ENCODE results near the gene SPRY4.
"Not testable (repeated sequence)": the region's sequence is repeated elsewhere in the genome, so short reads cannot be mapped to it uniquely, and the experiment has no call there.

SPRY4 gene

DNA sequence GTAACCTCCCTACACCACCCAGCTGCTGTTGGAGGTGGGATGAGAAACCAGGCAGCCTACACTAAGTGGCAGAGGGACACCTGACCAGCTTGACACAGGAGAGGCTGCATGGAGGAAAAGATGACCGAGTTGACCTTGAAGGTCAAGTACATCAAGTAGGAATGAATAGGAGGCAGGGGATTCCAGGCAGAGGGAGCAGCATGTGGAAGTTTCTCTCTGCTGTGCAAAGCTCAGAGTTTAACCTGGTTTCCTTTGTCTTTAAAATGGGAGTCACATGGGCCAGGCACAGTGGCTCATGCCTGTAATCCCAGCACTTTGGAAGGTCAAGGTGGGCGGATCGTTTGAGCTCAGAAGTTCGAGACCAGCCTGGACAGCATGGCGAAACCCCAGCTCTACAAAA lies 32.6 kb downstream of the SPRY4 start:
- DNase-seq: no peak

GRCh38 chr5:142290577-142291299 lies 34.1 kb downstream of the SPRY4 start:
- DNase-seq: no peak

DNA sequence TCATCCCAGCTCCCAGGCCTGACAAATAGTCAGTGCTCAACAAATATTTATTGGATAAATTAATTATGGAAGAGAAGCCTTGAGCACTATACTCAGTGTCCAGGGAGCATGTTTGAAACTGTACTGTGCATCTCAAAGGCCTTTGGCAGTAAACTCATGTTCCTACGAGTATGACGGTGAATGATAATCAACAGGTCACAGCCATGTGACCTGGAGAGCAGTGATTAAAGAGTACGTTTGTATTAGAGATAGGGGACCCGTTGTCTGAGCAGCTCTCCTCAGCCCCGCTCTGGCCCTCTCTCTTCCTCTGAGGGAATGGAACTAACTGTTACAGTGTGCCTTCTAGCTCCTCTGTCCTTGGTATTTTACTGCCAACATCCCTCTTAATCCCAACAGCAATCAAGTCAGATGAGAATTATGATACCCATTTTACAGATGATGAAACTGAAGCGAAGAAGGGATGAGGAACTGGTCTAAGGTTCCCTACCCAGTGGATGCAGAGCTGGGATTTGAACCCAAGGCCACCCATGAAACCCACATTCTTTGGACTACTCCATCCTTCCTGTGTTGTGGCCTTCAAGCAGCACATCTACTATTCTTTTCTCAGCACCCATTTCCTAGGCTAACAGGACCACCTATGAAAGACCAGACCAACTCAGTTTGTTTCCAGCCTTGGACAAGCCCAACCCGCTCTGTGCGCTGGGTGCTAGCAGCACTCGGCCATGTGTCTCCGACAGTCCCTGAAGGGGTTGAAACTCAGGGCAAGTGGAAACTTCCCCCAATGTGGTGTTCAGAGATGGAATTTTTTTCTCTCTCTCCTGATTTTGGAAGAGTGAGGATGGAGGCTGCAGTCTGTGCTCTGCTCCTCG lies 34.9 kb downstream of the SPRY4 start:
- no peak for DNase-seq

GRCh38 chr5:142287973-142288313 lies 36.9 kb downstream of the SPRY4 start:
- no peak for DNase-seq

GRCh38 chr5:142287096-142287972 lies 37.5 kb downstream of the SPRY4 start:
- no peak for DNase-seq

DNA sequence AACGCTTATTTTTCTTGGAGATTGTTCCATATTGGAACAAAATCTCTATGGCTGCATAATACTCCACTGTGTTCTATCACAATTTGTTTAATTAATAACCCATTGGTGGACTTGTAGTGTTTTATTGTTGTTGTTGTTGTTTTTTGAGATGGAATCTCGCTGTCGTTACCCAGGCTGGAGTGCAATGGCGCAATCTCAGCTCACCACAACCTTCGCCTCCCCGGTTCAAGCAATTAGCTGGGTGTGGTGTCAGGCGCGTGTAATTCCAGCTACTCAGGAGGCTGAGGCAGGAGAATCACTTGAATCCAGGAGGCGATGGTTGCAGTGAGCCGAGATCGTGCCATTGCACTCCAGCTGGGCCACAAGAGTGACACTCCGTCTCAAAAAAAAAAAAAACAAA lies 38.7 kb downstream of the SPRY4 start:
- no peak for DNase-seq

GRCh38 chr5:142283304-142283703 lies 41.5 kb downstream of the SPRY4 start:
- DNase-seq: no peak

DNA sequence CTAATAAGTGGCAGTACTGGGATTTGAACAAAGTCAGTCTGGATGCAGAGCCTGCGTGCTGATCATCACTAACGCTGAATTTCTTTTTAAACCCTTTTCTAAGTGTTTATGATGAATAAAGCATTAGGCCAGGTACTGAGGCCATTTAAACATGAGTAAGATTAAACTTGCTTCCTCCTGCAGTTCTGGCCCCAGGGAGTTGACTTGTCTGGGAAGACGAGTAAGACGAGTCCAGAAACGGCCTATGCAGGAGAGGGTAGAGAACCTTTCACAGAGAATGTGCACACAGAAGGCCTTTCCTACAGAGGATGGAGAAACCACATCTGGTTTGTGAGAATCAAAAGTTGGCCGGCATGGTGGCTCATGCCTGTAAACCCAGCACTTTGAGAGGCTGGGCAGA lies 42.9 kb downstream of the SPRY4 start:
- no peak for DNase-seq

GRCh38 chr5:142281008-142281367 lies 43.8 kb downstream of the SPRY4 start:
- DNase-seq: no peak

DNA sequence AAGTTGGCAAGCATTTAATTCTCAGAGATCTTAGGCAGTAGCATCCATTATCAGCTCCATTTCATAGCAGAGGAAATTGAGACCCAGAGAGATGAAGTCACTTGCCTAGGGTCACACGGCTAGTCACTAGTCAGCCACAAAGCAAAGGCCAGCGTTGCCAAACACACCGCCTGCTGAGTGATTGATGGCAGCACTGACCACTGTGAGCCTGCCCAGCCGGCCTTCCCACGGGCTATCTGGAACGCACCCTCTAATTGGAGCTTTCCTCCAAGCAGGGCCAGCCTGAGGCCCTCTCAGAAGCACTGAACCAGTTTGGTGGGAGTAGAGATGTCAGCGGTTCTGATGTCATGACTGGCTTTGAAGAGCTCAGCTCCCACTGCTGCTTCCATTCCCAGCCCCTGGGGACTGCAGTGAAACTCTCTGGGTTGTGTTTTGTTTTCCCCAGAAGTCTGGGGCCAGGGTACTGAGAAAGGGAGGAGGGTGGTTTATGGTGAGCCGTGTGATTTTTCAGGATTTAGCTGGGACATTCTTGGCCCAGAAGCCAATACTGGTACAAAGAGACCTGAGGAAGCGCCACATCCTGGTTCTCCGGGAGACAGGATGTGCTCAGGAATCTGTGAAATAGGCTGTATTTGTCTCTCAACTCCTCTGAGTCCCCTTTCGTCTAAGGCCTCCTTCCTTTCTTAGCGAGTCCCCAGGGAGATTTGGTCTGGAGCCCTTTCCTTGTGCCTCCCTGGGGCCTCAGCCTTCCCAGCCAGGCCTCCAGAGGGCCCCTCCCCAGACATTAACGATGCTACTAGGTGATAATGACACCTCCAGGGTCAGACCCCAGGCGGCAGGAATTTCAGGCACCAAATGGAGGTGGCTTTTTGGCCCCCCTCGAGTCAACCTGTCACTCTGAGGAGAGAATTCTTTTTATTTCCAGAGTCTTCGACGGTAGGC lies 44.5 kb downstream of the SPRY4 start:
- DNase-seq: no peak

- DNase-seq: no peak
Observed at GRCh38 chr5:142278627-142279026, 46.2 kb downstream of the SPRY4 start.

- no peak for DNase-seq
Observed at GRCh38 chr5:142277796-142278195, 47.0 kb downstream of the SPRY4 start.

DNA sequence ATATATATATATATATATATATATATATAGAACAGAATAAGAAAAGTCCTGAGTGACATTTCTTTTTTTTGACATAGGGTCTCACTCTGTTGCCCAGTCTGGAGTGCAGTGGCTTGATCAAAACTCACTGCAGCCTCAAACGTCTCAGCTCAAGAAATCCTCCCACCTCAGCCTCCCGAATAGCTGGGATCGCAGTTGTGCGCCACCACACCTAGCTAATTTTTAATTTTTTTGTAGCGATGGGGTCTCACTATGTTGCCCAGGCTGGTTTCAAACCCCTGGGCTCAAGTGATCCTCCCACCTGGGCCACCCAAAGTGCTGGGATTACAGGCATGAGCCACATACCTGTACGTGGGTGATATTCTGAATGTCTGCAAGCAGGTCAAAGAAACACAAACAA lies 48.3 kb downstream of the SPRY4 start:
- DNase-seq: no peak

- no peak for DNase-seq
Observed at GRCh38 chr5:142275496-142275895, 49.3 kb downstream of the SPRY4 start.

DNA sequence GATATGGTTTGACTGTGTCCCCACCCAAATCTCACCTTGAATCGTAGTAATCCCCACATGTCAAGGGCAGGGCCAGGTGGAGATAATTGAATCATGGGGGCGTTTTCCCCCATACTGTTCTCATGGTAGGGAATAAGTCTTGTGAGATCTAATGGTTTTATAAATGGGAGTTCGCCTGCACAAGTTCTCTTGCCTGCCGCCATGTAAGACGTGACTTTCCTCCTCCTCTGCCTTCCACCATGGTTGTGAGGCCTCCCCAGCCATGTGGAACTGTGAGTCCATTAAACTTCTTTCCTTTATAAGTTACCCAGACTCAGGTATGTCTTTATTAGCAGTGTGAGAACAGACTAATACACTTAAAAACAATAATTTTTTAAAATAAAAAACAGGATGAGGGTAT lies 52.2 kb downstream of the SPRY4 start:
- not testable (repeated sequence) for DNase-seq

DNA sequence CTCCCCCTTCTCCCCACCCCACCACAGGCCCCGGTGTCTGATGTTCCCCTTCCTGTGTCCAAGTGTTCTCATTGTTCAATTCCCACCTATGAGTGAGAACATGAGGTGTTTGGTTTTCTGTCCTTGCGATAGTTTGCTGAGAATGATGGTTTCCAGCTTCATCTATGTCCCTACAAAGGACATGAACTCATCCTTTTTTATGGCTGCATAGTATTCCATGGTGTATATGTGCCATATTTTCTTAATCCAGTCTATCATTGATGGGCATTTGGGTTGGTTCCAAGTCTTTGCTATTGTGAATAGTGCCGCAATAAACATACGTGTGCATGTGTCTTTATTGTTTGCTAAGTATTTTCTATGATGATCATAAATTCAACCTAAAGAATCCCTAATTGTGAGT lies 60.7 kb downstream of the SPRY4 start:
- DNase-seq: not testable (repeated sequence)

DNA sequence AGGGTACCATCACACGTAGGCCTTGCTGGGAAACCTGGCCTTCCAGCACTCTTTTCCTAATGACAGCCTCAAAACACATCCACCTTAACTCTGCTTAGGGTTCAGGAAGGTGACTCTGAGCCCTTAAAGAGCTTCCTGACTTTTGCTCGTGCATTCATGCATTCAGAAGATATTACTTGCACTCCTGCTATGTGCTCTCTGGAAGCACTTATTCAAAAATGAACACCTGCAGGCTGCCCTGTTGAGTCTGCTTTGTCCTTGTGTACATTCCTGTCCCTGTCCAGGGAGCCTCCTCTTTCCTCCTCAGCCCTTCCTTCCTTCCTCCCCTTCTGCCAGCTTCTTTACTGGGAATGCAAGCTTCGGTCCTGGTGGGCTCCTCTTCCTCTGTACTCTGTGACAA lies 61.5 kb downstream of the SPRY4 start:
- no peak for DNase-seq

GRCh38 chr5:142262683-142263082 lies 62.1 kb downstream of the SPRY4 start:
- no peak for DNase-seq
